T-helper 9 cell (primary cell): ENCODE results near the gene ZNF530.

Experiments used
- DNase-seq: peaks from one replicate; pipeline ENCODE4 v3.0.0-alpha.2; 2020

ZNF530 gene

DNA sequence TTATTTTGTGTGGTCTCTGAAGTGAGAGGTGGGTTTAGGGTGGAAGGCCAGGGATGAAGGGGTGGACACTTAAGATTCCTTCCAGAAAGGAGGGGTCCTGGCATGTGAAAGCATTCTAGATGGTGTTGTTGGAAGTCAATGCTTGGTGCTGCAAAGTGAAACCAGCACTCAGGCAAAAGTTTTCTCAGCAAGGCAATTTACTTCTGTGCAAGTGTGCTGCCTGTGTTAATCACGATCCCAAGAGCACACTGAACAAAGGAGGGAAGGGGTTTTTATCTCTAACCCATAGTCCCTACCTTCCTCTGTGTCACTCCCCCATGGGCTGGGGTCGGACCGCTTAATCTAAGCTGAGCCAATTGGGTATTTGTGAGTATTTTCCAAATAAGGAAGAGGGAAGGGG is 15.7 kb downstream of the ZNF530 start:
- no peak for DNase-seq

DNA sequence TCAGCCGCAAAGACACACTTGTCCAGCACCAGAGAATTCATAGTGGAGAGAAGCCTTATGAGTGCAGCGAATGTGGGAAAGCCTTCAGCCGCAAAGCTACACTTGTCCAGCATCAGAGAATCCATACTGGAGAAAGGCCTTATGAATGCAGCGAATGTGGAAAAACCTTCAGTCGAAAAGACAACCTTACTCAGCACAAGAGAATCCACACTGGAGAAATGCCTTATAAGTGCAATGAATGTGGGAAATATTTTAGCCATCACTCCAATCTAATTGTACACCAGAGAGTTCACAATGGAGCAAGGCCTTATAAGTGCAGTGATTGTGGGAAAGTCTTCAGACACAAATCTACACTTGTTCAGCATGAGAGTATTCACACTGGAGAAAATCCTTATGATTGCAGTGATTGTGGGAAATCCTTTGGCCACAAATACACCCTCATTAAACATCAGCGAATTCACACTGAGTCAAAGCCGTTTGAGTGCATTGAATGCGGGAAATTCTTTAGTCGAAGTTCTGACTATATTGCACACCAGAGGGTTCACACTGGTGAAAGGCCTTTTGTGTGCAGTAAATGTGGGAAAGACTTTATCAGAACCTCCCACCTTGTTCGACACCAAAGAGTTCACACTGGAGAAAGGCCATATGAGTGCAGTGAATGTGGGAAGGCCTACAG is 21.1 kb downstream of the ZNF530 start:
- DNase-seq, result no peak

DNA sequence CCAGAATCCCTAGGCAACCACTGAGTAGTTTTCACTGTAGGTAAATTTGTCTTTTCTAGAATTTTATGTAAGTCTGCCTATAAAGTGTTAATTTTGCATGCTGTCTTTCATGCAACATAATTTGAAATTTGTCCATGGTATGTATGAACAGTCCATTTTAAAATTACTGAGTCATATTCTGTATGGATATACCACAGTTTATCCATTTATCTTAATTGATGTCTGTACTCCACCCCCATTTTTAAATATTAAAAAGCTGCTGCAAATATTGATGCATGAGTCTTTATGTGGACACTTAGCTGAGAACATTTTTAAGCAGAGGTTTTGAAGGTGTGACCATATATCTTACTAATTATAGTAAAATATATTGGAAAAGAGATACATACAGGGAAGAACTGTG is 23.4 kb downstream of the ZNF530 start:
- no peak for DNase-seq

DNA sequence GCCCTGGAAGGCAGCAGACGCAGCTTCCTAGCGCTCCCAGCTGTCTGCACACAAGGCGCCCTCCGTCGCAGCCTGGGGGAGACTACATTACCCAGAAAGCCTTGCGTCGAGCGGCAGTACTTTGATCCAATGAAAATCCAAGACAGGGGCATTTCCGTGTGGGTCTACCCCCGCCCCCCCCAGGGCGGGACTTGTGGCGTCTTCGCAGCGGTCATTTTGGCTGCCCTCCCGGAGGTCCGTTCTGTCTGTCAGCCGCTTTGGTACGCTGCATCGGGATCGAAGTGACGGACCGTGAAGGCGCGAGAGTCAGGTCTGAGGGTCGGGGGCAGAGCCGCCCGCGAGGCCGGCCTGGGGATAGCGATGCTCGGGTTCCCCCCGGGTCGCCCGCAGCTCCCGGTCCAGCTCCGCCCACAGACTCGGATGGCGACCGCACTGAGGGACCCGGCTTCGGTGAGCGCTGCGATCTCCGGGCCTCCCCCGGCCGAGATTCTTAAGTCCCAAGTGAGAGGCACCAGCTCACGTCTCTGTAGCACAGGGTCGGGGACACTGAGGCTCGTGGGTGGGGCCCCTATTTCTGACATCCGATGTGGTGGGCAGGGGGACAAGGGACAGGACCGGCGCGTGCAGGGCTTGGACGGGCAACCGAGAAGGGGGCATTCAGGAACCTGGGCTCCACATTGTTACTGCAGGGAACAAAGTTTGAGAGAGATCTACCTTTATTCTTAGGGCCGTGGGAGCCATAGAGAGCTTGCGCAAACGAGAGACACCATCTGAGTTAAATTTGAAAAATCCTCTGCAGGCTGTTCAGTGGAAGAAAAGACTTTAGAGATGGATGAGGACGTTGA is 33.5 kb downstream of the ZNF530 start, which contains the start of gene ZNF211:
ZNF211 (plus strand) TSS at position 182 of the 845 bp plus-strand sequence; CDS start at position 361, 179 bp downstream.
- DNase-seq, result peak; percentile 73

DNA sequence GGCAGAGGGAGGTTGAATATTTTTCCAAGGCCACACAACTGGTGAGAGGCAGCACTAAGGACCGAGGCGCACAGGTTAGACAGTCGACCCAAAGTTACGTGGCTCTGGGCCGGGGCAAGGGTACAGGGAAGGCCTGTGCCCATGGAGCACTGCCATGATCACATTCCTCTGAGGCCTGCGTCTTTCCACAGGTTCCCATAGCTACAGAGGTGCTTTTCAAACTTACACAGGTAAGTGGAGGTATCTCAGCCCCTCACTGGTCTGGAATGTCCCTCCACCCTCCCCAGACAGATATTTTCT is 34.1 kb downstream of the ZNF530 start:
- DNase-seq, result no peak

DNA sequence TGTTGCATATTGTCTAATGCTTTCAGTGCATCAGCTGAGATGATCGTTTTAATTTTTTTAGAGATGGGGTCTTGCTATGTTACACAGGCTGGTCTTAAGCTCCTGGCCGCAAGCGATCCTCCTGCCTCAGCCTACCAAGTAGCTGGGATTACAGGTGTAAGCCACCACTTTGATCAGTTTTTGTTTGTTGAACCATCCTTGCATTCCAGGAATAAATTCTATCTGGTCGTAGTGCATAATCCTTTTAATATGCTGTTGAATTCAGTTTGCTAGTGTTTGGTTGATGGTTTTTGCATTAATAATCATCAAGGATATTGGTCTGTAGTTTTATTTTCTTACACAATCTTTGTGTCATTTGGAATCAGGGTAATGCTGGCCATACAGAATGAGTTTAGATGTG is 37.7 kb downstream of the ZNF530 start:
- no peak for DNase-seq

DNA sequence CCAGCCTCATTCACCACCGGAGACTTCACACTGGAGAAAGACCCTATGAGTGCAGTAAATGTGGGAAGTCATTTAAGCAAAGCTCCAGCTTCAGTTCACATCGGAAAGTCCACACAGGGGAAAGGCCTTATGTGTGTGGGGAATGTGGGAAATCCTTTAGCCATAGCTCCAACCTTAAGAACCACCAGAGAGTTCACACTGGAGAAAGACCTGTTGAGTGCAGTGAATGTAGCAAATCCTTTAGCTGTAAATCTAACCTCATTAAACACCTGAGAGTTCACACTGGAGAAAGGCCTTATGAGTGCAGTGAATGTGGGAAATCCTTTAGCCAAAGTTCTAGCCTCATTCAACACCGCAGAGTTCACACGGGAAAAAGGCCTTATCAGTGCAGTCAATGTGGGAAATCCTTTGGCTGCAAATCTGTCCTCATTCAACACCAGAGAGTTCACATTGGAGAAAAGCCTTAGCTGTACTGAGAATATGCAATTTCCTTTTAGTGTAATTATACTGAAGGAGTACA is 42.1 kb downstream of the ZNF530 start:
- DNase-seq, result no peak

DNA sequence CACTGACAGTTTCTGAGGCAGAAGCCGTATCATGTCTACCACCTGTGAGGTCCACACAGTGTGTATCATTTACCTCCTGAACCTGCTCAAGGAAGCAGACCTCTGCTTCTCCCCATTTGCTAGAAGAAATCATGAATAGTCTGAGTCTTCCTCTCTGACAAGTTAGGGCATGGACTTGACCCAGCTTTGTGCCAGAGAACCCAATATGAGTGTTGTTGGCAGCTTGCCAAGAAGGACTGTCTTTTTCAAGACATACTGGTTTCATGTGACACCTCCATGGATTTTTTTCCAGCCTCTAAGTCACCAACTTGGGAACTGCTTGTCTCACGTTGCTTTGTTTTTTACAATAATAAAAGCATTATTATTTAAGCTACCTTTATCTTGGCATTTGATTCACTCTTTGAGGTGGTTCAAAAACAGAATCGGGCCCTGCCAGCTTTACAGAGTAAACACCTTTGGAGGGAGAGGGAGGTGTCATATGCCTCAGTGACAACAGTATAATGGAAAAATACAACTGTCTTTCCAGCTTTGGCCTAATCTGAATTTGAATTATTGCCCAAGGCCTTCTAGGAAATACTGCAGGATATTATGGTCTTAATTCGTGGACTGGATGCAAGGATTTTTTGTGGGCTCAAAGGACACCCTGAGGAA is 42.8 kb downstream of the ZNF530 start:
- DNase-seq, result no peak

DNA sequence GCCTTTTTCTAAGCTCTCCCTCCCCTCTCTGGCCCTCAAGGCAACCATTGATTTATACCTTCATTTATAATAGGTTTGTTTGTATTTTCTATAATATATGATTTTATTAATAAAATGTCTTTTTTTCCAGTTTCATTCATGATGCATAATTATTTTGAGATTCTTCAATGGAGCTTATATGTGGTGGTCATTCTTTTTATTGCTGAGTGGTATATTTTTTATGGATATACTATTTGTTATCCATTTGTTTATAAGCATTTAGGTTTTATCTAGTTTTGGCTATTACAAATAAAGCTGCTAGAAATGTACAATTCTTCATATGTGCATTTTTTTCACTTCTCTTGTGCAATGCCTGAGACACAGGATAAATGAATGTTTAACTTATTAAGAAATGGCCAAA is 44.0 kb downstream of the ZNF530 start:
- no peak for DNase-seq

DNA sequence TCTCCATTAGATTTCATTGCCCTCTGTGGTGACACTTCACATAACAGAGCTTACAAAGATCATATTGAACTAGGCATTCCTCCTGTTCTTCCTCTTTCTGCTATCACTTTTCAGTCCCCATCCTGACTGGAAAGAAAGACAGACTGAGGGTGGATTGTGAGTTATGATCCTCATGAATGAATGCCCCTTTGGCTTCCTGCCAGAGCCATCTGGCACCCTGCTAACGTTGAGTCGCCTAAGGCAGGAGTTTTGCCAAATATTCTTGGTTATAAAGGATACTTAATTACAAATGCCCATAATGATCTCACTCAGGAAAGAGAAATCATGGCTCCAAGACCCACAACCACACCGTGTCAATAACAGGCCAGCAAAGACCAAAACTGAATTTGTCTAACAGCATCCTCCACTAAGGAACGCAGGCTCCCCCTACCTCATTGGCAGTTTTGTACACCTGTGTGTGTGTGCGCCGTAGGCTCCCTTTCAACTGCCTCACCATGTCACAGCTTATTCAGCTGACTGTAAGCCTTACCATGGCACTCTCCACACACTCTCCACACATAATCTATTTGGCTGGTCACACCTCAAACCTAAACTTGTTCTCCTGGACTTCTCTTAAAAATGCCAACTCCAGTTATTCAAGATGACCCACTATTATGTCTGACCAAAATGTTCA is 48.8 kb downstream of the ZNF530 start:
- no peak for DNase-seq

DNA sequence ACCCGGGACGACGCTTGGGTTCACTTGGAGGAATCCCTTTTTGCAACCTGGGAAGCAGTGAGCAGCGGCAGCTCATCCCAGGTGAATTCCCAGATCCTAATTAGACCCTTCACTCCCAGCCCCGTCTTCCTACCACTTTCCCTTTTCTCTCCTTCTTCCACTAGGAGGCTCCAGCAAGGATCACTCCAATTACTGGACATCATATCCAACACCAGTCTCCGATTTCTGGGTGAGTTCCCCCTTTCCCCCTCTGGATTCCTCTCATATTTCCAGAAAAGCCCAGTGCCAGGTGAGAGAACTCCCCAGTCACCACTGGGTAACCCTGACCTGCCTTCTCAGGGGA is 51.9 kb downstream of the ZNF530 start:
- no peak for DNase-seq

DNA sequence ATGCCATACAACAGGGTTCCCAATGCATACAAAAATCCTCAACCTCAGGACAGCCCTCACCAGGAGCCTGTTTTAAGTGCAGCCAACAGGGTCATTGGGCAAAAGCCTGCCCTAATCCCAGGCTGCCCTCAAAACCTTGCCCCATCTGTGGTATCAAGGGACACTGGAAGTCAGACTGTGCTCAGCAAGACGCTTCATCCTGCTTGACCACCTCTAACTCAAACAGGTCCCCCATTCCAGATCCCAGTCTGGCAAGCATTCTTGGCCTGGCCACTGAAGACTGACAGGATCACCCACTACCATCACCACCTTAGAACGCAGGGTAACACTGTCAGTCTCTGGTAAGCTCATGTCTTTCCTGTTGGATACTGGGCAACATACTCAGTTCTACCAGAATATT is 54.0 kb downstream of the ZNF530 start:
- DNase-seq, result no peak

DNA sequence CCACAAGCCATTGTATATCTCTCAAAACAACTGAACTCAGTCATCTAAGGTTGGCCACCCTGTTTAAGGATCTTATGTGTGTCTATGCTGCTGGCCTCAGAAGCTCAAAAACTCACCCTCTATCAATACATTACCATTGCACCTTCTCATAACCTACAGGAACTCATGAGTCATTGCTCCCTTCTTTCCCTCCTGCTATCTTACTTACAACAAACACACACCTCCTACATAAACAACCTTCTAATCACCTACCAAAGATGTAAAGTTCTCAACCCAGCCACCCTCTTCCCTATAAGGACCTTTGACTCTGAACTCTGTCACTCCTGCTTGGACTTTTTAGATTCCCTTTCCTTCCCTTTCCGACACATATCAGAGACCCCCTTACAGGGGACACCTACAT is 55.8 kb downstream of the ZNF530 start:
- no peak for DNase-seq

DNA sequence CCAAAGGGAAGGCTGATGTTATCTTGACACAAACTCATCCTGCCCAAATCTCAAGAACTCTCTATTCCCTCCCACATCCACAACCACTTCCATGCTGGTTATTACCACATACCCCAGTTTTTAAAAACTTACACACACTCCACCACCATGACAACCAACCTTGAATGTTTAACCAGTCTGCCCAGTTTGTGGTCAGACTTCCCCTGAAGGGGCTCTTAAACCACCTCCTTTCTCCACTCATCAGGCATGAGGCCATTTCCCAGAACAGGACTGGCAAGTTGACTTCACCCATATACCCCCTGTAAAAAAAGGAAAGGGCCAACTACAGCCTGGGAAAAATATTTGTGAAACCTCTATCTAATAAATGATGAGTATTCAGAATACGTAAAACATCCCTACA is 56.7 kb downstream of the ZNF530 start:
- DNase-seq, result no peak
